Testis (tissue), 3 donors: ENCODE results near the gene MRPL55. TPM values are rescaled to one million over a fixed set of nuclear protein-coding genes. Genes with fewer than 3 reads are reported as not detected.

ENCODE experiments used
- DNase-seq: peaks from one replicate; pipeline ENCODE4 v3.0.0-alpha.2; 2019
- H3K27ac ChIP-seq, 2 donors: fragments of 200-600 bp; sonication (generic); one replicate each; pipeline ENCODE4 v1.5.1; 2019
- H3K27me3 ChIP-seq: fragments of 200-600 bp; sonication (generic); one replicate; pipeline ENCODE4 v1.5.1; 2019
- H3K36me3 ChIP-seq: fragments of 200-600 bp; sonication (generic); one replicate; pipeline ENCODE4 v1.5.1; 2017; ENCODE audit warnings: low read depth; ENCODE audit errors: missing control alignments
- H3K4me1 ChIP-seq: fragments of 200-600 bp; sonication (generic); one replicate; pipeline ENCODE4 v1.5.1; 2019
- H3K4me3 ChIP-seq, 2 donors: fragments of 200-600 bp; sonication (generic); one replicate each; pipeline ENCODE4 v1.5.1; 2017 to 2019
- H3K9me3 ChIP-seq: fragments of 200-600 bp; sonication (generic); one replicate; pipeline ENCODE4 v1.5.1; 2017
- POLR2A ChIP-seq: fragments of 450-650 bp; IDR thresholded peaks from one replicate; pipeline ENCODE4 v1.6.1; 2017; ENCODE audit warnings: antibody characterized with exemption, mild to moderate bottlenecking, moderate library complexity
- WGBS, 2 donors: methylation state at CpG; one replicate each; pipeline ENCODE4 v1.1.5; 2018; 5-methylcytosine and 5-hydroxymethylcytosine counted together
- intact Hi-C: fragments of 100-400 bp; cut with DNase I; formaldehyde crosslinking; loops from one replicate; pipeline ENCODE4 v1.15.1; 2023; ENCODE audit warnings: low total_unique reads
- polyA plus RNA-seq: library from polyadenylated mRNA; stranded (reverse); fragments of 350-450 nt; fragmentation: Illumina TruSeq; extraction: RNeasy Lipid Tissue Mini Kit (QIAGEN cat#74804); gene quantifications from one replicate; pipeline ENCODE4 v1.2.3, GENCODE V29; 2014; ENCODE audit warnings: low read depth, low replicate concordance; ENCODE audit not compliant: insufficient read depth
- total RNA-seq, 2 donors: library from RNA; depleted of rRNA; stranded (reverse); fragments of >200 nt; gene quantifications; one replicate each; pipeline ENCODE4 v1.2.3, GENCODE V29; 2016
- TF ChIP-seq, protein P1 (sequence below), 3 experiments: fragments of 450-650 bp in 2 of 3; fragments of 200-600 bp in 1 of 3; sonication (generic) in 1 of 3; IDR thresholded peaks; one replicate each; pipeline ENCODE4 v1.5.1; 2016 to 2019; ENCODE audit warnings: antibody characterized with exemption in 3 of 3, mild to moderate bottlenecking in 2 of 3, moderate library complexity in 1 of 3

The MRPL55 gene
- total and polyA plus RNA-seq, 3 donors from 2014 or later, result 63.1 to 121 (median 102) TPM

DNA sequence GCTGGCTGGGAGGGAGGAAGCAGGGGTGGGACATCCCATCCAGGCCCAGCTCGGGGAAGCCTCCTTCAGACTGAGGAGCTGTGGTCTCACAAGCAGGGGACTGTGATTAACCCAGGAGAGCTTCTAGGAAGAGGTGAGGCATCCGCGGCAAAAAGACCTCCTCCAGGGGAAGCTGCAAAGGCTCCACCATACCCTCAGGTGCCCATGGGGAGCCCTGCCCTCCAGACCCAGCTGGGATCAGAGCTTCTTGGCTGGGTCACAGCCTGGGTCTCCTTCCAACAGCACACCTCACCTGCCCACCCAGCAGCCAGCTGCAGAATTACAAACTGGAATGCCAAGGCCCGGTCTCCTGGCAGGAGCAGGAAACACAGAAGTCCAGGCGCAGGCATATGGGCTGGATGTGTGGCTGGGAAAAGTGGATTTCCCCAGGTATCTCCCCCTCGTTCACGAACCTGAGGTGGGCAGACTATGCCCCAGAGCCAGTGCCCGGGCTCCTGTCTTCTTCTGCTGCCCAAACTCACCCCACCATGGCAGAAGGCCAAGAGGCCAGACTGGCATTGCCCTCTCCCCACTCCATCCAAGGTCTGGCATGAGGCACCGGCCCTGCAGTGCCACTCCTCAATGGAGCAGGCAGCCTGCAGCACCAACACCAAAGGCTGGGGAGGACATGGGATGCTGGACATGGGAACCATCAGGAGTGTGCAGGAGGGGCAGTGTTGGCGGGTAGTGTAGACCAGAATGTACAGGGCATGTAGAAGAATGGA is 42.0 kb downstream of the MRPL55 start:
- Histone ChIP-seq H3K4me3 (no peak overlapping the region), H3K27me3 (no peaks in the 10 kb centered on the region)

DNA sequence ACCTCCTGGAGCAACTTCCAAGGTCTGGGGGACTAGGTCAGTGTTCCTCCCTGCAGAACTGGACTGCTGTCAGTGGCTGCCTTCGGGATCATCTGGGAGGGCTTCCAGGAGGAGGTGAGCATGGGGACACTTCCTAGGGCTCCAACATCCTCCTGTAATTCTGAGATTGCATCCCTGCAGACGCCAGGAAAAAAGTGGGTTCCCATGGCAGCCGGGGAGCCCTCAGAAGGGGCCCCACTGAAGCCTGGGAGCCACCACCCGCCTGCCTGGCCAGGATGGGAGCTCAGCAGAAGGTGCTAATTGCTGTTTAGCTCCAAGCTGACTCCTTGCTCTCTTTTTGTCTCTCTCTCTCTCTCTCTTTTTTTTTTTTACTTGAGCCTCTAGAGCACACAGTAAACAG is 42.7 kb downstream of the MRPL55 start:
- WGBS, 2 donors, result 31 to 41% methylated on average over 4 of the region's 4 CpGs
- Histone ChIP-seq H3K27ac (no peak overlapping the region), H3K4me3 (no peak overlapping the region), H3K4me1 (no peaks in the 10 kb centered on the region), H3K36me3 (no peaks in the 10 kb centered on the region), H3K27me3 (no peaks in the 10 kb centered on the region), H3K9me3 (no peaks in the 10 kb centered on the region)
- TF ChIP-seq, protein P1, sequence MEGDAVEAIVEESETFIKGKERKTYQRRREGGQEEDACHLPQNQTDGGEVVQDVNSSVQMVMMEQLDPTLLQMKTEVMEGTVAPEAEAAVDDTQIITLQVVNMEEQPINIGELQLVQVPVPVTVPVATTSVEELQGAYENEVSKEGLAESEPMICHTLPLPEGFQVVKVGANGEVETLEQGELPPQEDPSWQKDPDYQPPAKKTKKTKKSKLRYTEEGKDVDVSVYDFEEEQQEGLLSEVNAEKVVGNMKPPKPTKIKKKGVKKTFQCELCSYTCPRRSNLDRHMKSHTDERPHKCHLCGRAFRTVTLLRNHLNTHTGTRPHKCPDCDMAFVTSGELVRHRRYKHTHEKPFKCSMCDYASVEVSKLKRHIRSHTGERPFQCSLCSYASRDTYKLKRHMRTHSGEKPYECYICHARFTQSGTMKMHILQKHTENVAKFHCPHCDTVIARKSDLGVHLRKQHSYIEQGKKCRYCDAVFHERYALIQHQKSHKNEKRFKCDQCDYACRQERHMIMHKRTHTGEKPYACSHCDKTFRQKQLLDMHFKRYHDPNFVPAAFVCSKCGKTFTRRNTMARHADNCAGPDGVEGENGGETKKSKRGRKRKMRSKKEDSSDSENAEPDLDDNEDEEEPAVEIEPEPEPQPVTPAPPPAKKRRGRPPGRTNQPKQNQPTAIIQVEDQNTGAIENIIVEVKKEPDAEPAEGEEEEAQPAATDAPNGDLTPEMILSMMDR (IDR thresholded peaks at IDR 0.05), result no peak
- no peak for TF ChIP-seq POLR2A
- intact Hi-C loops, result no loop called here
- DNase-seq, result no peak

More for the DNA sequence above, 42.0 kb downstream of the MRPL55 start:
- H3K9me3 ChIP-seq, result no peaks in the 10 kb centered on the region
- intact Hi-C loops, result no loop called here
- TF ChIP-seq POLR2A, result no peak
- TF ChIP-seq, protein P1 (IDR thresholded peaks at IDR 0.05), result no peak
- H3K36me3 ChIP-seq, result no peaks in the 10 kb centered on the region
- no peaks in the 10 kb centered on the region for H3K4me1 ChIP-seq
- DNase-seq, result no peak
- H3K27ac ChIP-seq, result no peak overlapping the region
- 60 to 63% methylated on average over 9 to 10 of the region's 10 CpGs for WGBS, 2 donors

DNA sequence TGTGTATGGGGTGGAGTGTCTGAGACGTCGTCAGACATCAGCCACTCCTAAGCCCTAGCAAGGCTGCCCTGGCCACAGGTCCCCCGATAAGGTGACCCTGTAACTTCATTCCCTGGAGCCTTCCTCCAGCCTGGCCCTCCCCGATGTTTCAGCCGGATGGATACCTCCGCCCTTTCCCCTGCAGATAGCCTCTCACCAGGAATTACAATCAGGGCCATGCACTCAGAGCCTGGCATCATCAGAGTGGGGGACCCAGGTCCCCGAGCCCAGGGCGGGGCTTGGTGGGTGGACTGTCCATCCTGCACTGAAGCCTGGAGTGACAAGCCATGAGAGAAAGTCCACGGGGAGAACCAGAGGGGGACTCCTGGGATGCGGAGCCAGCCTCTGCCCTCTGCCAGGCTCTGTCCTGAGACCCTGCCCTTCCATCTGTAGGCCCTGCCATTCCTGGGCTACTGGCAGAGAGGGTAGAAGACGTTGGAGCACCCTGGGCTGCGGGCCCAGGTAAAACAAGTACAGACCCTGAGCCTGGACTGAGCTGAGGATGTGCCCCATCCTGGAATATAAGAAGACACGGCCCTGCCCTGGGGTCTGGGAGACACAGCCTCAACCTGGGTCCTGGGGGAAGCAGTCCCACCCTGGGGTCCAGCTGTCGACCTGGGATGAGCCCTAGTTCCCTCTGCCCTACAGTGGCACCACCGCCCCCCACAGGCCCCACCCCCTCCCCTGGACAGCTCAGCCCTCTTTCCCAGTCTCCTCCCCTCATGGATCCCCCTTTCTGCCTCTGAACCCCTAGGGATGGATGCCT is 43.4 kb downstream of the MRPL55 start:
- WGBS, 2 donors, result 65 to 68% methylated on average over 8 to 15 of the region's 15 CpGs
- peaks cover 2% of the 10 kb centered on the region for H3K4me1 ChIP-seq
- no peak for TF ChIP-seq POLR2A
- TF ChIP-seq, protein P1 (IDR thresholded peaks at IDR 0.05), result no peak
- H3K4me3 ChIP-seq, result no peak overlapping the region
- no peaks in the 10 kb centered on the region for H3K36me3 ChIP-seq
- no peaks in the 10 kb centered on the region for H3K27me3 ChIP-seq
- intact Hi-C loops, result no loop called here
- no peak overlapping the region for H3K27ac ChIP-seq
- no peaks in the 10 kb centered on the region for H3K9me3 ChIP-seq
- no peak for DNase-seq

DNA sequence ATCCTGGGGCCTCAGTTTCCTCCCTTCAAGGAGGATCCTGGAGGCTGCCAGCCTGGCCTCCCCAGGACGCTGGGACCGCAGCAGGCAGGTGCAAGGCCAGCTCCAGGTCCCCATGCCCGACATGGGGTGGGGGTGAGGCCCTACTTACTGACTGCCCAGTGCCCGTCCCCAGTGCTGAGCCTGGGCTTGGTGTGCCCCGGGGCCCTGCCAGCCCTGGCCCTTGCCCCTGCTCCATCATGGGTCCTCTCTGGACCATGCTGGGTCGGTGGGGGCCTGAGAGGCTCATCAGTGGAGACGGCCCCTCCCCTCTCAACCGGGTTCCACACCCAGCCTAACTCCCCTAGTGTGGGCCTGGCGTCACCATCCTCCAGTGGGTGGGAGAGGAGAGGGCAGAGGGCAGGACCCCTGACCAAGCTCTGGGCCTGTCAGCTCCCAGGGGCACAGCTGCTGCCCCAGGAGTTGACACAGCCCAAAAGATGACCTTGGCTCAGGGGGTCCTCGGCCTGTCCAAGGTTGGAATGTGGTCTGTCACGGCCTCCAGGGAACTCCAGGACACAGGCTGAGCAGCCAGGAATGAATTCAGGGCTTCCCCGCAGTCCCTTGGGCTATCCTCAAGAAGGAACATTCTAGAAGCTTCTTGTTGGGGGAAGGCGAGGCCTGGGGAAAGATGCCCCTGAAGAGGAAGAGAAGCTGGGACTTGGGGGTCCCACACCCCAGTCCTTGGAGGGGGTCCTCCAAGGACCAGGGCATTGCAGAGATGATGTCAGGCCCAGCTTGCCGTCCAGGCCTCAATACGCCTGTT is 44.2 kb downstream of the MRPL55 start:
- Histone ChIP-seq H3K36me3 (no peaks in the 10 kb centered on the region), H3K27me3 (no peaks in the 10 kb centered on the region), H3K4me1 (peaks cover 2% of the 10 kb centered on the region), H3K9me3 (no peaks in the 10 kb centered on the region), H3K27ac (no peak overlapping the region), H3K4me3 (no peak overlapping the region)
- DNase-seq, result no peak
- 72 to 75% methylated on average over 5 to 15 of the region's 15 CpGs for WGBS, 2 donors
- intact Hi-C loops, result no loop called here
- TF ChIP-seq, protein P1 (IDR thresholded peaks at IDR 0.05), result no peak
- no peak for TF ChIP-seq POLR2A
